Tibial artery (tissue), 4 donors: ENCODE results near the gene IDE.
"Not testable (repeated sequence)": the region's sequence is repeated elsewhere in the genome, so short reads cannot be mapped to it uniquely, and the experiment has no call there.

Experiments
- DNase-seq, 2 donors: peaks; one replicate each; pipeline ENCODE4 v3.0.0-alpha.2; 2019
- H3K27ac ChIP-seq, 2 donors: fragments of 200-600 bp; sonication (generic) in 1 of 2; 1 replicate in 1 of 2; 2 replicates in 1 of 2; pipeline ENCODE4 v1.5.1; 2018 to 2019; ENCODE audit warnings: mild to moderate bottlenecking in 1 of 2
- H3K27me3 ChIP-seq, 2 donors: fragments of 200-600 bp; sonication (generic) in 1 of 2; one replicate each; pipeline versions ENCODE4 v1.5.1 to v1.6.0; 2016 to 2019
- H3K36me3 ChIP-seq, 3 donors: fragments of 200-600 bp; sonication (generic) in 2 of 3; one replicate each; pipeline ENCODE4 v1.5.1; 2016 to 2019; ENCODE audit warnings: mild to moderate bottlenecking in 2 of 3
- H3K4me1 ChIP-seq, 4 donors: fragments of 200-600 bp; sonication (generic) in 2 of 4; 1 replicate in 3 of 4; 2 replicates in 1 of 4; pipeline ENCODE4 v1.5.1; 2016 to 2019
- H3K4me3 ChIP-seq, 2 donors: fragments of 200-600 bp; sonication (generic) in 1 of 2; 1 replicate in 1 of 2; 2 replicates in 1 of 2; pipeline ENCODE4 v1.5.1; 2018 to 2019; ENCODE audit warnings: mild to moderate bottlenecking in 2 of 2
- H3K9me3 ChIP-seq, 3 donors: fragments of 200-600 bp; sonication (generic) in 1 of 3; one replicate each; pipeline ENCODE4 v1.5.1; 2016 to 2019
- intact Hi-C: fragments of 100-400 bp; cut with DNase I; formaldehyde crosslinking; loops from one replicate; pipeline ENCODE4 v1.15.0; 2023; ENCODE audit warnings: low total_unique reads
- TF ChIP-seq, protein P1 (sequence below), 2 experiments: fragments of 200-600 bp in 1 of 2; fragments of 450-650 bp in 1 of 2; IDR thresholded peaks; one replicate each; pipeline ENCODE4 v1.5.1; 2017 to 2019; ENCODE audit warnings: antibody characterized with exemption in 2 of 2, mild to moderate bottlenecking in 1 of 2, moderate library complexity in 1 of 2

IDE gene

DNA sequence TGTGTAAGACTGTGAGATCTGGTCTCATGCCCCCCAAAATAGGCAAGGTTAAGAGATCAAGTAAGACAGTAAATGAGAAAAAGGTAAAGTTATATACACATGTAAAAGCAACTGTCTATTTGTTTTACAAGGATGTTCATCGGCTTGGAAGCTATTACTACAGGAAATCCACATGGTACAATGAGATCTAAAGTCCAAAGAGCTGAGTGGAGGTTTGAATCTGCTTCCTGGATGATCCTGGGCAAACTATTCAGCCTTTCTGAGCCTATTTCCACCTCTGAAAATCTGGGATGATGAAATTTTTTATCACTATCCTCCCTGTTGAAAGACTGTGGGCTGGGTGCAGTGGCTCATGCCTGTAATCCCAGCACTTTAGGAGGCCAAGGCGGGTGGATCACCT, 123.0 kb downstream of the IDE start:
- TF ChIP-seq, protein P1, sequence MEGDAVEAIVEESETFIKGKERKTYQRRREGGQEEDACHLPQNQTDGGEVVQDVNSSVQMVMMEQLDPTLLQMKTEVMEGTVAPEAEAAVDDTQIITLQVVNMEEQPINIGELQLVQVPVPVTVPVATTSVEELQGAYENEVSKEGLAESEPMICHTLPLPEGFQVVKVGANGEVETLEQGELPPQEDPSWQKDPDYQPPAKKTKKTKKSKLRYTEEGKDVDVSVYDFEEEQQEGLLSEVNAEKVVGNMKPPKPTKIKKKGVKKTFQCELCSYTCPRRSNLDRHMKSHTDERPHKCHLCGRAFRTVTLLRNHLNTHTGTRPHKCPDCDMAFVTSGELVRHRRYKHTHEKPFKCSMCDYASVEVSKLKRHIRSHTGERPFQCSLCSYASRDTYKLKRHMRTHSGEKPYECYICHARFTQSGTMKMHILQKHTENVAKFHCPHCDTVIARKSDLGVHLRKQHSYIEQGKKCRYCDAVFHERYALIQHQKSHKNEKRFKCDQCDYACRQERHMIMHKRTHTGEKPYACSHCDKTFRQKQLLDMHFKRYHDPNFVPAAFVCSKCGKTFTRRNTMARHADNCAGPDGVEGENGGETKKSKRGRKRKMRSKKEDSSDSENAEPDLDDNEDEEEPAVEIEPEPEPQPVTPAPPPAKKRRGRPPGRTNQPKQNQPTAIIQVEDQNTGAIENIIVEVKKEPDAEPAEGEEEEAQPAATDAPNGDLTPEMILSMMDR (IDR thresholded peaks at IDR 0.05) = no peak
- Histone ChIP-seq H3K9me3 (no peaks in the 10 kb centered on the region), H3K27ac (no peak overlapping the region), H3K27me3 (no peaks in the 10 kb centered on the region), H3K36me3 (peaks cover 45 to 55% (median 52%) of the 10 kb centered on the region in 3 donors), H3K4me3 (no peak overlapping the region), H3K4me1 (no peaks in the 10 kb centered on the region)
- intact Hi-C loops = no loop called here
- DNase-seq = no peak

DNA sequence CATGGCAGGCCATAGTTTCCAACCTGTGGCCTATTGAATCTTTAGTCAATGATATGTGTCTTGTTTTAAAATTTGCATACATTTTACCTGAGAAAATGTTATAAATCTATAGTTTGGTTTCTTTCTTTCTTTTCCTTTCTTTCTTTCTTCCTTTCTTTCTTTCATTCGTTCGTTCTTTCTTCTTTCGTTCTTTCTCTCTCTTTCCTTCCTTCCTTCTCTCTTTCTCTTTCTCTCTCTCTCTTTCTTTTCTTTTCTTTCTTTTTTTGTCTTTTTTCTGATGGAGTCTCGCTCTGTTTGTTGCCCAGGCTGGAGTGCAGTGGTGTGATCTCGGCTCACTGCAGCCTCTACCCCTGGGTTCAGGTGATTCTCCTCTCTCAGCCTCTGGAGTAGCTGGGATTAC, 133.3 kb downstream of the IDE start:
- no peak for DNase-seq
- Histone ChIP-seq H3K36me3 (no peaks in the 10 kb centered on the region), H3K4me1 (peaks cover 0 to 8% (median 0%) of the 10 kb centered on the region in 4 donors), H3K27me3 (no peaks in the 10 kb centered on the region), H3K4me3 (no peak overlapping the region), H3K9me3 (no peaks in the 10 kb centered on the region), H3K27ac (no peak overlapping the region)
- intact Hi-C loops = no loop called here
- TF ChIP-seq, protein P1 (IDR thresholded peaks at IDR 0.05) = no peak

DNA sequence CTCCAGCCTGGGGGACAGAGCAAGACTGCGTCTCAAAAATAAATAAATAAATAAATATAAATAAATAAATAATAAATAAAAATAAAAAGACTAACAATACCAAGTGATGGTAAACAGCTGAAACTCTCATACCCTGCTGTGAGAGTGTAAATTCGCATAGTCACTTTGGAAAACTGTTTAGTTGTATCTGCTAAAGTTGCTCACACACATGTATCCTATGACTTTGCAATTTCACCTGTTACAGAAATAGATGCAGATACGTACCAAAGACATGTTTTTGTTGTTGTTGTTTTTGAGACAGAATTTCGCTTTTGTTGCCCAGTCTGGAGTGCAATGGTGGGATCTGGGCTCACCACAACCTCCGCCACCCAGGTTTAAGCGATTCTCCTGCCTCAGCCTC, 135.7 kb downstream of the IDE start:
- Histone ChIP-seq H3K4me3 (no peak overlapping the region), H3K36me3 (no peaks in the 10 kb centered on the region), H3K4me1 (no peaks in the 10 kb centered on the region), H3K27me3 (no peaks in the 10 kb centered on the region), H3K9me3 (no peaks in the 10 kb centered on the region), H3K27ac (no peak overlapping the region)
- TF ChIP-seq, protein P1 (IDR thresholded peaks at IDR 0.05) = no peak
- DNase-seq = no peak
- intact Hi-C loops = no loop called here

DNA sequence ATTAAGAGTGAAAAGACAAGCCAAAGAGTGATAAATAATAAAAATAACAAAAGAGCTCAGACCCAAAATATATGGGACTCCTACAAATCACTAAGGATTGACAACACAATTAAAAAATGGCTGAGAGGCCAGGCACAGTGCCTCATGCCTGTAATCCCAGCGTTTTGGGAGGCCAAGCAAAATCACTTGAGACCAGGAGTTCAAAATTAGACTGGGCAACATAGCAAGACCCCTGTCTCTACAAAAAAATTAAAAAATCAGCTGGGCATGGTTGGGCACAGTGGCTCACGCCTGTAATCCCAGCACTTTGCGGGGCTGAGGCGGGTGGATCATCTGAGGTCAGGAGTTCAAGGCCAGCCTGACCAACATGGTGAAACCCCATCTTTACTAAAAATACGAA, 137.3 kb downstream of the IDE start:
- no peaks in the 10 kb centered on the region for H3K9me3 ChIP-seq
- H3K27ac ChIP-seq = no peak overlapping the region
- TF ChIP-seq, protein P1 (IDR thresholded peaks at IDR 0.05) = no peak
- H3K36me3 ChIP-seq = no peaks in the 10 kb centered on the region
- no peak overlapping the region for H3K4me3 ChIP-seq
- intact Hi-C loops = loop anchor here (2.0 kb wide), 1 partner anchor 350 kb away; no protein-coding TSS in a partner anchor
- H3K4me1 ChIP-seq = no peaks in the 10 kb centered on the region
- DNase-seq = no peak
- H3K27me3 ChIP-seq = no peaks in the 10 kb centered on the region

DNA sequence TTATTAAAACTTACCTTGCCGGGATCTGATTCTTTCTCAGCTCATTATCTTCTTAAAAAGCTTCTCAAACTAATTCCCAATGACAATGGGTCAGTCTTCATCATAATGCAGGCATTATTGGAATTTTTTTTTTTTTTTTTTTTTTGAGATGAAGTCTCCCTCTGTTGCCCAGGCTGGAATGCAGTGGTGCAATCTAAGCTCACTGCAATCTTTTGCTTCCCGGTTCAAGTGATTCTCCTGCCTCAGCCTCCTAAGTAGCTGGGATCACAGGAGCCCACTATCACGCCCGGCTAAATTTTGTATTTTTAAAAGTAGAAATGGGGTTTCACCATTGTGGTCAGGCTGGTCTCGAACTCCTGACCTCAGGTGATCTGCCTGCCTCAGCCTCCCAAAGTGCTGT, 137.8 kb downstream of the IDE start:
- H3K4me3 ChIP-seq, H3K27ac ChIP-seq, H3K9me3 ChIP-seq, H3K4me1 ChIP-seq, H3K27me3 ChIP-seq, H3K36me3 ChIP-seq, DNase-seq: not testable (repeated sequence)
- intact Hi-C loops = loop anchor here (2.0 kb wide), 1 partner anchor 349 kb away; no protein-coding TSS in a partner anchor

DNA sequence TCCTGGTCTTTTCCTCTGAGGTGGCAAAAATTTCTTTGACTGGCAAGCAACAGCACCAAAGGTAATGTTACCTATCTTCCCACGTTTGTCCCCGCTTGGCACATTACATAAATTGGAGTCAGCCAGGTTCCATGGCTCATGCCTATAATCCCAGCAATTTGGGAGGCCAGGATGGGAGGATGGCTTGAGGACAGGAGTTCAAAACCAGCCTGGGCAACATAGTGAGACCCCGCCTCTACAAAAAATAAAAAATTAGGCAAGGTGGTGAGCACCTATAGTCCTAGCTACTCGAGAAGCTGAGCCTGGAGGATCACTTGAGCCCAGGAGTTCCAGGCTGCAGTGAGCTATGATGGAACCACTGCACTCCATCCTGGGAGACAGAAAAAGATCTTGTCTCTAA, 139.5 kb downstream of the IDE start:
- Histone ChIP-seq H3K9me3 (no peaks in the 10 kb centered on the region), H3K27me3 (no peaks in the 10 kb centered on the region), H3K4me3 (no peak overlapping the region), H3K36me3 (no peaks in the 10 kb centered on the region), H3K27ac (no peak overlapping the region), H3K4me1 (peaks cover 0 to 12% (median 0%) of the 10 kb centered on the region in 4 donors)
- no peak for DNase-seq
- TF ChIP-seq, protein P1 (IDR thresholded peaks at IDR 0.05) = no peak
- intact Hi-C loops = no loop called here
